OCI-LY1 (cell line): ENCODE data around the gene NOTCH4.

ENCODE experiments used
- H2AFZ ChIP-seq: fragments of 200-600 bp; sonication (generic), shearing (Covaris generic); 2 replicates; pipeline ENCODE4 v1.6.0; 2014; ENCODE audit warnings: antibody characterized with exemption, mild to moderate bottlenecking, low read length
- H3F3A ChIP-seq: fragments of 200-600 bp; sonication (generic), shearing (Covaris generic); 2 replicates; pipeline ENCODE4 v1.6.0; 2014; ENCODE audit warnings: mild to moderate bottlenecking, antibody characterized with exemption, low read length, moderate library complexity; ENCODE audit not compliant: insufficient read depth
- H3K27ac ChIP-seq: fragments of 200-600 bp; sonication (generic); 2 replicates; pipeline ENCODE4 v1.5.1; 2014; ENCODE audit warnings: low read length, mixed run types, mild to moderate bottlenecking, low read depth; ENCODE audit not compliant: poor library complexity, severe bottlenecking
- H3K27me3 ChIP-seq: fragments of 200-600 bp; sonication (generic); 2 replicates; pipeline ENCODE4 v1.6.0; 2014; ENCODE audit warnings: antibody characterized with exemption, mild to moderate bottlenecking, low read length, moderate library complexity; ENCODE audit not compliant: insufficient read depth
- H3K36me3 ChIP-seq: fragments of 200-600 bp; sonication (generic); 2 replicates; pipeline ENCODE4 v1.6.1; 2014; ENCODE audit warnings: mild to moderate bottlenecking, antibody characterized with exemption, low read length, moderate library complexity, mixed read lengths; ENCODE audit not compliant: insufficient read depth
- H3K4me1 ChIP-seq: fragments of 200-600 bp; sonication (generic); 2 replicates; pipeline ENCODE4 v1.5.1; 2014; ENCODE audit warnings: mild to moderate bottlenecking, low read length, moderate library complexity; ENCODE audit not compliant: insufficient read depth, severe bottlenecking
- H3K4me2 ChIP-seq: fragments of 200-600 bp; sonication (generic), shearing (Covaris generic); 2 replicates; pipeline ENCODE4 v1.6.1; 2014; ENCODE audit warnings: low read length
- H3K4me3 ChIP-seq: fragments of 200-600 bp; sonication (generic); 2 replicates; pipeline ENCODE4 v1.5.1; 2014; ENCODE audit warnings: low read length, low read depth, mild to moderate bottlenecking, mixed read lengths; ENCODE audit not compliant: poor library complexity, severe bottlenecking
- H3K79me2 ChIP-seq: fragments of 200-600 bp; shearing (Covaris generic); 2 replicates; pipeline ENCODE4 v1.6.1; 2016; ENCODE audit warnings: mixed run types, low read length, mixed read lengths; ENCODE audit not compliant: insufficient read depth
- H3K9ac ChIP-seq: fragments of 200-600 bp; sonication (generic), shearing (Covaris generic); 2 replicates; pipeline ENCODE4 v1.6.1; 2014; ENCODE audit warnings: mild to moderate bottlenecking, low read length, mixed read lengths
- H3K9me2 ChIP-seq: fragments of 200-600 bp; sonication (generic), shearing (Covaris generic); 2 replicates; pipeline ENCODE4 v1.6.1; 2014; ENCODE audit warnings: low read depth, mild to moderate bottlenecking, low read length, mixed read lengths
- H3K9me3 ChIP-seq: fragments of 200-600 bp; shearing (Covaris generic); 2 replicates; pipeline ENCODE4 v1.6.1; 2014; ENCODE audit warnings: low read length, mixed read lengths
- H4K20me1 ChIP-seq: fragments of 200-600 bp; sonication (generic), shearing (Covaris generic); 2 replicates; pipeline ENCODE4 v1.6.0; 2016; ENCODE audit warnings: mild to moderate bottlenecking, low read length; ENCODE audit not compliant: insufficient read depth
- EZH2 ChIP-seq: fragments of 200-600 bp; sonication (generic), shearing (Covaris generic); IDR thresholded peaks from 2 replicates; pipeline ENCODE4 v1.8.0; 2017; ENCODE audit warnings: borderline replicate concordance, mixed run types, mild to moderate bottlenecking, antibody characterized with exemption, low read length, moderate library complexity, mixed read lengths
- TF ChIP-seq, protein P1 (sequence below): fragments of 200-600 bp; sonication (generic), shearing (Covaris generic); IDR thresholded peaks from 2 replicates; pipeline ENCODE4 v1.5.1; 2017; ENCODE audit warnings: mild to moderate bottlenecking, antibody characterized with exemption, low read length, moderate library complexity, mixed read lengths

Gene NOTCH4

DNA sequence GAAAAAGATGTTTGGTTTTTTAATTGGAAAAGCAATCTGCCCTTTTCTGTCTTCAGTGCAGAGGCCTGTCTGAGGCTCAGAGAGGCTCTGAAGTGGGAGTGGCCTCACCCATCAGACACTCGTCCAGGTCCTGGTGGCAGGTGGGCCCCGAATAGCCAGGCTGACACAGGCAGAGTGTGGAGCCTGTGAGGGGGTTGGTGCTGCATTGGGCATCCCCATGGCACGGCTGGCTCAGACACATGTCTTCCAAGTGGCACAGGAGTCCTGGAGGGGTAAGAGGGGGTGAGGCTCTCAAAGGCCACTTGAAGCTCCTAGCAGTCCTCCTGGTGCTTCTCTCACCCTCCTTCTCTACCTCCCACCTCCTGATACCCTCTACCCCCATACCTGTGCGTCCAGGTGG is 3.8 kb downstream of the NOTCH4 start:
- Histone ChIP-seq H3K9me3 (no peaks in the 10 kb centered on the region), H3K4me3 (no peak overlapping the region), H3K4me2 (no peak overlapping the region), H3K4me1 (no peaks in the 10 kb centered on the region), H3K9me2 (no peaks in the 10 kb centered on the region), H3K79me2 (no peaks in the 10 kb centered on the region), H3K36me3 (no peaks in the 10 kb centered on the region), H3K27me3 (no peaks in the 10 kb centered on the region; the same call in 1 of the 2 replicates), H3K9ac (no peak overlapping the region), H3K27ac (no peak overlapping the region), H2AFZ (no peak overlapping the region), H3F3A (no peaks in the 10 kb centered on the region), H4K20me1 (no peaks in the 10 kb centered on the region)
- TF ChIP-seq, protein P1, sequence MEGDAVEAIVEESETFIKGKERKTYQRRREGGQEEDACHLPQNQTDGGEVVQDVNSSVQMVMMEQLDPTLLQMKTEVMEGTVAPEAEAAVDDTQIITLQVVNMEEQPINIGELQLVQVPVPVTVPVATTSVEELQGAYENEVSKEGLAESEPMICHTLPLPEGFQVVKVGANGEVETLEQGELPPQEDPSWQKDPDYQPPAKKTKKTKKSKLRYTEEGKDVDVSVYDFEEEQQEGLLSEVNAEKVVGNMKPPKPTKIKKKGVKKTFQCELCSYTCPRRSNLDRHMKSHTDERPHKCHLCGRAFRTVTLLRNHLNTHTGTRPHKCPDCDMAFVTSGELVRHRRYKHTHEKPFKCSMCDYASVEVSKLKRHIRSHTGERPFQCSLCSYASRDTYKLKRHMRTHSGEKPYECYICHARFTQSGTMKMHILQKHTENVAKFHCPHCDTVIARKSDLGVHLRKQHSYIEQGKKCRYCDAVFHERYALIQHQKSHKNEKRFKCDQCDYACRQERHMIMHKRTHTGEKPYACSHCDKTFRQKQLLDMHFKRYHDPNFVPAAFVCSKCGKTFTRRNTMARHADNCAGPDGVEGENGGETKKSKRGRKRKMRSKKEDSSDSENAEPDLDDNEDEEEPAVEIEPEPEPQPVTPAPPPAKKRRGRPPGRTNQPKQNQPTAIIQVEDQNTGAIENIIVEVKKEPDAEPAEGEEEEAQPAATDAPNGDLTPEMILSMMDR, result no peak
- no peak for TF ChIP-seq EZH2

DNA sequence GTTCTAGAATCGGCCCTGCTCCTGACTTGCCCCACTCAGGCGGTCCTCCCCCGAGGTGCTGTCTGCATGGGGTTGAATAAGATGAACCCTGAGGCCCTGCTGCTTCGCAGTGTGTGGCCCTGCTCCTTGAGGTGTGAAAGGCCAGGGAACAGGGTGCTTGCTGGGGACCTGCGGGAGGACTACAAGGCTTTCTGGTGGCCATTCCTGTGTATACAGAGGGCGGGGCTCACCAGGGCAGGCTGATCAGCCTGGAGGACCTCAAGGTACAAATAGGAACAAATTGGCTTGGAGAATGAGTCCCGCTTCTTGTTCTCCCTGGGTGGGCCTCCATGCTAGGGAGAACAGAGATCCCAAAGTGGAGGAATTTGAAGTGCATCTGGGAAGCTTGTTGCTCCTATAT is 5.7 kb downstream of the NOTCH4 start:
- Histone ChIP-seq H4K20me1 (no peaks in the 10 kb centered on the region), H3K27ac (no peak overlapping the region), H3K4me3 (no peak overlapping the region), H3K9ac (no peak overlapping the region), H2AFZ (no peak overlapping the region), H3K27me3 (no peaks in the 10 kb centered on the region; the same call in 1 of the 2 replicates), H3K4me1 (no peaks in the 10 kb centered on the region), H3F3A (no peaks in the 10 kb centered on the region), H3K4me2 (no peak overlapping the region), H3K79me2 (no peaks in the 10 kb centered on the region), H3K9me2 (no peaks in the 10 kb centered on the region), H3K9me3 (no peaks in the 10 kb centered on the region), H3K36me3 (no peaks in the 10 kb centered on the region)
- TF ChIP-seq, protein P1, result no peak
- TF ChIP-seq EZH2, result no peak

DNA sequence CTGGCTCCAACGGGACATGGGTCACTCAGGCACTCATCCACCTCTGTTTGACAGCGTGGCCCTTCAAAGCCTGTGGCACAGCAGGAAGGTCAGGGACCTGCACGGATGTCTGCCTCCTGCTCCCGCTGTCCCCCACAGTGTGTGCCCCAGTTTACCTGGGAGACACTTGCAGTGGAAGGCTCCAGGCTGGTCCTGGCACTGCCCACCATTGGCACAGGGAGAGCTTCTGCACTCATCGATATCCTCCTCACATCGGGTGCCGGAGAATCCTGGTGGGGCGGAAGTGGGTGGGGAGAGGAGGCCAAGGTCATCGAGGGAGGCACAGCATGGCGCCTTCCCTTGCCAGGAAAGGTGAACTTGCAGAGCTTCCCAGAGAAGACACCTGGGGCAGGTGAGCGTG is 6.9 kb downstream of the NOTCH4 start:
- Histone ChIP-seq H3K9me2 (no peaks in the 10 kb centered on the region), H3K27ac (no peak overlapping the region), H3K9ac (no peak overlapping the region), H3K4me2 (no peak overlapping the region), H3K79me2 (no peaks in the 10 kb centered on the region), H3K9me3 (no peaks in the 10 kb centered on the region), H3K4me1 (no peaks in the 10 kb centered on the region), H2AFZ (no peak overlapping the region), H3K36me3 (no peaks in the 10 kb centered on the region), H3F3A (no peaks in the 10 kb centered on the region), H4K20me1 (no peaks in the 10 kb centered on the region), H3K27me3 (no peaks in the 10 kb centered on the region), H3K4me3 (no peak overlapping the region)
- TF ChIP-seq, protein P1, result no peak
- no peak for TF ChIP-seq EZH2
